Measurements from ENCODE around the gene PSMB5.

DNA sequence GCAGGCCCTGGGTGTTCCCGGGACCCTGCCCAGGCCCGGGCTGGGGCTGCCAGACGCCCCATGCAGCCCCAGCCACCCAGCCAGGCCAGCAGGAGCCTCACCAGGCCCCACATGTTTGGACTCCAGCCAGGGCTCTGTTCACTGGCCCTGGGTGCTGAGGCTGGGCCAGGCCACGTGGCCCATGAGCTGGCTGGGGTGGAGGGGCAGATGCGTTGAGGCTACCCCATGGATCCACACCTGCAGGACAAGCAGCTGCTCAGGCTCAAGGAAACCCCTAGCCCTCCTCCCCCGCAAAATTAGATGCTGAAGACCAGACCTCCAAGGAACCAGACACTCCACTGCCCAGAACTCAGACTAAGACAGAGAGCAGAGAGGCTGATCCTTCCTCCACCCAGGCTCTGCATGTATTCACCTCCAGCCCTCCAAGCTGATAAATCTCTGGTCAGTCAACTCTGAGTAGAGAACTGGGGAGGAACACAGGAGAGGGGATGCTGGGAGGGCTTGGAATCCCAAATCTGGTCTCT is 21.0 kb upstream of the PSMB5 start:
- no peak for TF ChIP-seq RELA (CRISPR knock-in tag; IDR thresholded peaks at IDR 0.05)
- TF ChIP-seq, protein P1, sequence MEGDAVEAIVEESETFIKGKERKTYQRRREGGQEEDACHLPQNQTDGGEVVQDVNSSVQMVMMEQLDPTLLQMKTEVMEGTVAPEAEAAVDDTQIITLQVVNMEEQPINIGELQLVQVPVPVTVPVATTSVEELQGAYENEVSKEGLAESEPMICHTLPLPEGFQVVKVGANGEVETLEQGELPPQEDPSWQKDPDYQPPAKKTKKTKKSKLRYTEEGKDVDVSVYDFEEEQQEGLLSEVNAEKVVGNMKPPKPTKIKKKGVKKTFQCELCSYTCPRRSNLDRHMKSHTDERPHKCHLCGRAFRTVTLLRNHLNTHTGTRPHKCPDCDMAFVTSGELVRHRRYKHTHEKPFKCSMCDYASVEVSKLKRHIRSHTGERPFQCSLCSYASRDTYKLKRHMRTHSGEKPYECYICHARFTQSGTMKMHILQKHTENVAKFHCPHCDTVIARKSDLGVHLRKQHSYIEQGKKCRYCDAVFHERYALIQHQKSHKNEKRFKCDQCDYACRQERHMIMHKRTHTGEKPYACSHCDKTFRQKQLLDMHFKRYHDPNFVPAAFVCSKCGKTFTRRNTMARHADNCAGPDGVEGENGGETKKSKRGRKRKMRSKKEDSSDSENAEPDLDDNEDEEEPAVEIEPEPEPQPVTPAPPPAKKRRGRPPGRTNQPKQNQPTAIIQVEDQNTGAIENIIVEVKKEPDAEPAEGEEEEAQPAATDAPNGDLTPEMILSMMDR (CRISPR knock-in tag; IDR thresholded peaks at IDR 0.05): no peak
- no peak for TF ChIP-seq BHLHE40 (IDR thresholded peaks at IDR 0.05; ENCODE audit: low read length)
- no peak for TF ChIP-seq ETV5 (CRISPR knock-in tag; IDR thresholded peaks at IDR 0.05; ENCODE audit: borderline replicate concordance)
- no peak for TF ChIP-seq PHB2 (IDR thresholded peaks at IDR 0.05; ENCODE audit: partially characterized antibody)
- TF ChIP-seq, protein P2, sequence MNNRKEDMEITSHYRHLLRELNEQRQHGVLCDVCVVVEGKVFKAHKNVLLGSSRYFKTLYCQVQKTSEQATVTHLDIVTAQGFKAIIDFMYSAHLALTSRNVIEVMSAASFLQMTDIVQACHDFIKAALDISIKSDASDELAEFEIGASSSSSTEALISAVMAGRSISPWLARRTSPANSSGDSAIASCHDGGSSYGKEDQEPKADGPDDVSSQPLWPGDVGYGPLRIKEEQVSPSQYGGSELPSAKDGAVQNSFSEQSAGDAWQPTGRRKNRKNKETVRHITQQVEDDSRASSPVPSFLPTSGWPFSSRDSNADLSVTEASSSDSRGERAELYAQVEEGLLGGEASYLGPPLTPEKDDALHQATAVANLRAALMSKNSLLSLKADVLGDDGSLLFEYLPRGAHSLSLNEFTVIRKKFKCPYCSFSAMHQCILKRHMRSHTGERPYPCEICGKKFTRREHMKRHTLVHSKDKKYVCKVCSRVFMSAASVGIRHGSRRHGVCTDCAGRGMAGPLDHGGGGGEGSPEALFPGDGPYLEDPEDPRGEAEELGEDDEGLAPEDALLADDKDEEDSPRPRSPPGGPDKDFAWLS (CRISPR knock-in tag; IDR thresholded peaks at IDR 0.05; ENCODE audit: borderline replicate concordance): no peak
- TF ChIP-seq HNRNPK (IDR thresholded peaks at IDR 0.05; ENCODE audit: low read depth, low read length, poor library complexity, severe bottlenecking): no peak
- no peak for TF ChIP-seq ZNF451 (CRISPR knock-in tag; IDR thresholded peaks at IDR 0.05)
- TF ChIP-seq, protein P3, sequence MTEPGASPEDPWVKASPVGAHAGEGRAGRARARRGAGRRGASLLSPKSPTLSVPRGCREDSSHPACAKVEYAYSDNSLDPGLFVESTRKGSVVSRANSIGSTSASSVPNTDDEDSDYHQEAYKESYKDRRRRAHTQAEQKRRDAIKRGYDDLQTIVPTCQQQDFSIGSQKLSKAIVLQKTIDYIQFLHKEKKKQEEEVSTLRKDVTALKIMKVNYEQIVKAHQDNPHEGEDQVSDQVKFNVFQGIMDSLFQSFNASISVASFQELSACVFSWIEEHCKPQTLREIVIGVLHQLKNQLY (CRISPR knock-in tag; IDR thresholded peaks at IDR 0.05): no peak
- TF ChIP-seq, protein P4, sequence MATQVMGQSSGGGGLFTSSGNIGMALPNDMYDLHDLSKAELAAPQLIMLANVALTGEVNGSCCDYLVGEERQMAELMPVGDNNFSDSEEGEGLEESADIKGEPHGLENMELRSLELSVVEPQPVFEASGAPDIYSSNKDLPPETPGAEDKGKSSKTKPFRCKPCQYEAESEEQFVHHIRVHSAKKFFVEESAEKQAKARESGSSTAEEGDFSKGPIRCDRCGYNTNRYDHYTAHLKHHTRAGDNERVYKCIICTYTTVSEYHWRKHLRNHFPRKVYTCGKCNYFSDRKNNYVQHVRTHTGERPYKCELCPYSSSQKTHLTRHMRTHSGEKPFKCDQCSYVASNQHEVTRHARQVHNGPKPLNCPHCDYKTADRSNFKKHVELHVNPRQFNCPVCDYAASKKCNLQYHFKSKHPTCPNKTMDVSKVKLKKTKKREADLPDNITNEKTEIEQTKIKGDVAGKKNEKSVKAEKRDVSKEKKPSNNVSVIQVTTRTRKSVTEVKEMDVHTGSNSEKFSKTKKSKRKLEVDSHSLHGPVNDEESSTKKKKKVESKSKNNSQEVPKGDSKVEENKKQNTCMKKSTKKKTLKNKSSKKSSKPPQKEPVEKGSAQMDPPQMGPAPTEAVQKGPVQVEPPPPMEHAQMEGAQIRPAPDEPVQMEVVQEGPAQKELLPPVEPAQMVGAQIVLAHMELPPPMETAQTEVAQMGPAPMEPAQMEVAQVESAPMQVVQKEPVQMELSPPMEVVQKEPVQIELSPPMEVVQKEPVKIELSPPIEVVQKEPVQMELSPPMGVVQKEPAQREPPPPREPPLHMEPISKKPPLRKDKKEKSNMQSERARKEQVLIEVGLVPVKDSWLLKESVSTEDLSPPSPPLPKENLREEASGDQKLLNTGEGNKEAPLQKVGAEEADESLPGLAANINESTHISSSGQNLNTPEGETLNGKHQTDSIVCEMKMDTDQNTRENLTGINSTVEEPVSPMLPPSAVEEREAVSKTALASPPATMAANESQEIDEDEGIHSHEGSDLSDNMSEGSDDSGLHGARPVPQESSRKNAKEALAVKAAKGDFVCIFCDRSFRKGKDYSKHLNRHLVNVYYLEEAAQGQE (IDR thresholded peaks at IDR 0.05; ENCODE audit: borderline replicate concordance in 1 of 2, low read depth in 1 of 2, low read length in 2 of 2): peak in 1 of 2 experiments; percentile 46; a peak in 1 of 4 replicates
- TF ChIP-seq MBNL3 (CRISPR knock-in tag; conservative IDR thresholded peaks at IDR 0.05): no peak
